C4-2B (cell line): ENCODE results near the gene CCDC148.

Experiments
- H3K27ac ChIP-seq: fragments of 450-650 bp; 2 replicates; pipeline ENCODE4 v1.5.1; 2017
- CTCF ChIP-seq: fragments of 450-650 bp; conservative IDR thresholded peaks from 2 replicates; pipeline ENCODE4 v1.5.1; 2017; ENCODE audit warnings: mild to moderate bottlenecking
- ZFX ChIP-seq: fragments of 450-650 bp; IDR thresholded peaks from 2 replicates; pipeline ENCODE4 v1.6.1; 2017

The CCDC148 gene

GRCh38 chr2:158131483-158131912, 325.1 kb downstream of the CCDC148 start:
- TF ChIP-seq CTCF (no peak), ZFX (no peak)
- H3K27ac ChIP-seq = no peak overlapping the region

- H3K27ac ChIP-seq = no peak overlapping the region
Observed at GRCh38 chr2:158130832-158131473, 325.6 kb downstream of the CCDC148 start.

GRCh38 chr2:158129037-158129436, 327.5 kb downstream of the CCDC148 start:
- TF ChIP-seq CTCF (no peak), ZFX (no peak)
- no peak overlapping the region for H3K27ac ChIP-seq

More at GRCh38 chr2:158130832-158131473, 325.6 kb downstream of the CCDC148 start:
- no peak for TF ChIP-seq CTCF
- TF ChIP-seq ZFX = no peak

- no peak for TF ChIP-seq ZFX
- no peak for TF ChIP-seq CTCF
- no peak overlapping the region for H3K27ac ChIP-seq
Observed at GRCh38 chr2:158128168-158128973, 328.2 kb downstream of the CCDC148 start.

- TF ChIP-seq ZFX (no peak), CTCF (no peak)
- no peak overlapping the region for H3K27ac ChIP-seq
Observed at GRCh38 chr2:158127380-158127804, 329.2 kb downstream of the CCDC148 start.

GRCh38 chr2:158125756-158126498, 330.6 kb downstream of the CCDC148 start:
- no peak overlapping the region for H3K27ac ChIP-seq
- TF ChIP-seq ZFX = no peak
- no peak for TF ChIP-seq CTCF
